Measurements from ENCODE around the gene NUDT17.

NUDT17 gene

DNA sequence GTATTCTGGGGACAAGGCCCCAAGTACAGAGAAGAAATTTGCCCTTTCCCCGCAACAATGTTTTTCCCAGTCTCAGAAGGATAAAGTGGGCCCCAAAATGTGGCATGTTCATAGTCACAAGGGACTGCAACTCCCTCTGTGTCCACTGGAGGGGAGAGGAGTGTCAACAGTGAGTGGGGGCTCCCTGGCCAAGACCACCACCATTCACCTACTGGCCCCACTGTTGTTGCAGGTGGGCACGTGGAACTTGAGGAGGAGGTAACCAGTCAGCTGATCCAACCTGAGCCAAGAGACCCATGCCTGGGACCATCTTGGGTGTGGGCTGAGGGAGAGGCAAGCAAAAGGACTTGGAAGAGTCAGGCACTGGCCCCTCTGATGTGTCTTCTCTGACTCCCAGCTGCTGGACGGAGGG lies 777 bp downstream of the NUDT17 start (continued):
- TF ChIP-seq CTCF (tag by site-specific recombination; IDR thresholded peaks at IDR 0.05) (peak; percentile 44; the same call in 1 of the 2 replicates), ZNF514 (tag by site-specific recombination; IDR thresholded peaks at IDR 0.05) (no peak), ZNF354C (tag by site-specific recombination; IDR thresholded peaks at IDR 0.05; ENCODE audit: borderline replicate concordance, low read depth) (no peak), ZNF664 (tag by site-specific recombination; IDR thresholded peaks at IDR 0.05) (no peak), ZNF626 (tag by site-specific recombination; IDR thresholded peaks at IDR 0.05) (no peak), ZNF692 (tag by site-specific recombination; IDR thresholded peaks at IDR 0.05) (0 out of 2 replicates have a peak, but pooled peaks have one; percentile 20)
- TF ChIP-seq, protein P1, sequence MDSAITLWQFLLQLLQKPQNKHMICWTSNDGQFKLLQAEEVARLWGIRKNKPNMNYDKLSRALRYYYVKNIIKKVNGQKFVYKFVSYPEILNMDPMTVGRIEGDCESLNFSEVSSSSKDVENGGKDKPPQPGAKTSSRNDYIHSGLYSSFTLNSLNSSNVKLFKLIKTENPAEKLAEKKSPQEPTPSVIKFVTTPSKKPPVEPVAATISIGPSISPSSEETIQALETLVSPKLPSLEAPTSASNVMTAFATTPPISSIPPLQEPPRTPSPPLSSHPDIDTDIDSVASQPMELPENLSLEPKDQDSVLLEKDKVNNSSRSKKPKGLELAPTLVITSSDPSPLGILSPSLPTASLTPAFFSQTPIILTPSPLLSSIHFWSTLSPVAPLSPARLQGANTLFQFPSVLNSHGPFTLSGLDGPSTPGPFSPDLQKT (IDR thresholded peaks at IDR 0.05; ENCODE audit: borderline replicate concordance, low read depth, low read length) = no peak

- peaks cover 22 to 62% of the 10 kb centered on the region in 2 experiments; a peak in 2 of 3 replicates for H3K36me3 ChIP-seq (ENCODE audit: control insufficient read depth in 2 of 2, insufficient read depth in 1 of 2, low read length in 2 of 2)
- CTCF ChIA-PET = interaction anchor here (0.5 to 8.6 kb wide), 8 partner anchors 11 to 164 kb away, joined by 3 to 190 read pairs (median 48); partner anchors contain the start of genes ANKRD35, ITGA10, PIAS3 and POLR3C
These were observed 2.4 kb downstream of the NUDT17 start for GRCh38 chr1:145847827-145848226.

More at GRCh38 chr1:145847827-145848226, 2.4 kb downstream of the NUDT17 start:
- TF ChIP-seq ZNF366 (tag by site-specific recombination; conservative IDR thresholded peaks at IDR 0.05) (no peak), SALL2 (tag by site-specific recombination; IDR thresholded peaks at IDR 0.05; ENCODE audit: borderline replicate concordance) (no peak), ZNF704 (tag by site-specific recombination; IDR thresholded peaks at IDR 0.05) (no peak), GFI1B (tag by site-specific recombination; IDR thresholded peaks at IDR 0.05) (no peak), ZFP37 (tag by site-specific recombination; IDR thresholded peaks at IDR 0.05) (no peak), ZNF214 (tag by site-specific recombination; IDR thresholded peaks at IDR 0.05; ENCODE audit: borderline replicate concordance) (no peak), ZNF549 (tag by site-specific recombination; IDR thresholded peaks at IDR 0.05) (no peak), ZNF433 (tag by site-specific recombination; IDR thresholded peaks at IDR 0.05; ENCODE audit: low read depth) (no peak), ZNF48 (tag by site-specific recombination; IDR thresholded peaks at IDR 0.05) (no peak), SCRT1 (tag by site-specific recombination; IDR thresholded peaks at IDR 0.05; ENCODE audit: borderline replicate concordance) (no peak), WT1 (tag by site-specific recombination; IDR thresholded peaks at IDR 0.05) (no peak), ZNF280C (tag by site-specific recombination; IDR thresholded peaks at IDR 0.05) (no peak), ZNF830 (tag by site-specific recombination; IDR thresholded peaks at IDR 0.05; ENCODE audit: low read depth) (no peak)
- Histone ChIP-seq H3K4me3 (ENCODE audit: low read depth, low read length) (no peak overlapping the region), H3K27ac (ENCODE audit: extremely low read depth, low read depth, low read length) (no peak overlapping the region), H3K4me1 (ENCODE audit: control insufficient read depth, insufficient read depth, low read length) (0 out of 2 replicates have a peak, but pooled peaks cover 3% of the 10 kb centered on the region), H3K9me3 (ENCODE audit: control insufficient read depth, insufficient read depth, low read depth, low read length) (no peaks in the 10 kb centered on the region)
- POLR2A ChIA-PET = interaction anchor here (9.0 kb wide), 1 partner anchor 10 kb away, joined by 127 read pairs; the partner anchor contains the start of gene PIAS3
